Right lung (tissue), 5 donors: ENCODE results near the gene RAB36. TPM values are rescaled to one million over a fixed set of nuclear protein-coding genes. Genes with fewer than 3 reads are reported as not detected.

Experiments
- DNase-seq, 2 donors: peaks; one replicate each; pipeline ENCODE4 v3.0.0-alpha.2; 2013
- polyA plus RNA-seq, 5 donors: library from polyadenylated mRNA; unstranded; fragments of 120-200 nt; gene quantifications; one replicate each; pipeline versions ENCODE4 v1.2.1 to v1.2.3, GENCODE V29; 2013; ENCODE audit warnings: inconsistent platforms in 1 of 5, low replicate concordance in 1 of 5; ENCODE audit not compliant: insufficient read length in 5 of 5, insufficient read depth in 1 of 5

The RAB36 gene
- polyA plus RNA-seq, 5 donors, result 6.5 to 13.0 (median 9.6) TPM

DNA sequence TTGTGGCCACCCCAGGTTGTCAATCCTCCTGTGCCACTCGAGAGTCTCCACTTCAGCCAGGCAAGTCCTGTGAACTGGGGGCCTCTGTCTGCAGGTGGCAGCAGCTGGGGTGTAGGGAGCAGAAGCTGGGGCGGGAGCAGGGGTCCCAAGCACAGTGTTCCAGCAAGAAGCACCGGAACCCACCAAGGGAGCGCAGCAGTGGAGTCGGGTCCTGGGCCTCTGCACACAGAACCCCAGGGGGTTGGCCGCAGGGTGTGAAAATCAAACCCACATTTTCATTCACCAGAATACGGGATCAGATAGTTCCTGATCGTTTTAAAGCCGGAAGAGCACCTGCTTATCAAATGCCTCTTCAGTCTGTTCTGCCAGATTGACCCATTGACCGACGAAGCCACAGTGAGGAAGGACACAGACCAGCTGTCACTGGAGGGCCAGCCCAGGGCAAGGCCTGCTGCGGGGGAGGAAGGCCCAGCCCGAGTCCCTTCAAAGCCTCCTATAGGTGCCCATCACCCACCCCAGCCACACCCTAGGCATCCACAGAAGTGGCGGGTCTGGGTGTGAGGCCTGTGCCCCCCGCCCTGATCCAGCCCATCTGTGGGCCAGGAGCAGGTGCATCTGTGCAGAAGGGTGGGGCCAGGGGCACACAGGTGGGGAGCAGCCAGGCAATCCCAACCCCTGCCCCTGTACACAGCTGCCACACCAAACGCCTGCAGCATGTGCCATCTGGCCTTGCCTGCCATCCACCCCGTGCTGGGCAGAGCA is 37.6 kb upstream of the RAB36 start:
- no peak for DNase-seq

- no peak for DNase-seq
These were observed 36.8 kb upstream of the RAB36 start for GRCh38 chr22:23108249-23109078.

GRCh38 chr22:23109079-23109347 is 36.3 kb upstream of the RAB36 start:
- DNase-seq, result no peak

GRCh38 chr22:23109441-23109978 is 35.8 kb upstream of the RAB36 start:
- no peak for DNase-seq

- no peak for DNase-seq
These were observed 34.9 kb upstream of the RAB36 start for GRCh38 chr22:23110190-23110921.

DNA sequence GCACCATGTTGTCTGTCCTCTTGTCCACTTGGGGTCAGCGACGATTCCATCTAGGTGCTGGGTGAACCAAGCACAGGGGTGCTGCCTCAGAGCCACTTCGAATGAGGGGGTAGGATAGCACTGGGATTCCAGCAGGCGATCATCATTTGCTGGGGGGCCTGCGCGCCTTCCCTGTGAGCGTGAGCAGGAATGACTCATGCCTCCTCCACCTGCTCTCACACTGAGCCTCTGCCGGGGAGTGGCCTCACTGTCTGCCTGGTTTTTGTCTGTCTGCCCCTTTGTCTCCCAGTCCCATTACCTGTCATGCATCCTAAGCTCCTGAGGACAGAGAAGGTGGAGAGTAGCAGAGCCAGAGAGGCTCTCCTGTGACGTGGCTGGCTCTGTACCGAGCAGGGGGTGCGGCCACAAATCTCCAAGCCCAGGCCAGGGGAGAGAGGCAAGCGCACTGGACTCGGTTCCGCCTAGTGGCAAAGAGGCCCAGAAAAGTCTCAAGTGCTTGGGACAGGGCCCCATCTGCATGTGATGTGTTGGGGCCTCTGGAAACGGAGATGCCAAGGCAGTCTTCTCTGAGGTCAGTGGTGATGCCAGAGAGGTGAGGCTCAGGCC is 34.3 kb upstream of the RAB36 start:
- no peak for DNase-seq

- no peak for DNase-seq
These were observed 32.7 kb upstream of the RAB36 start for GRCh38 chr22:23112472-23113012.

- DNase-seq, result peak; percentile 42 to 58
These were observed 32.0 kb upstream of the RAB36 start for GRCh38 chr22:23113067-23113846.

DNA sequence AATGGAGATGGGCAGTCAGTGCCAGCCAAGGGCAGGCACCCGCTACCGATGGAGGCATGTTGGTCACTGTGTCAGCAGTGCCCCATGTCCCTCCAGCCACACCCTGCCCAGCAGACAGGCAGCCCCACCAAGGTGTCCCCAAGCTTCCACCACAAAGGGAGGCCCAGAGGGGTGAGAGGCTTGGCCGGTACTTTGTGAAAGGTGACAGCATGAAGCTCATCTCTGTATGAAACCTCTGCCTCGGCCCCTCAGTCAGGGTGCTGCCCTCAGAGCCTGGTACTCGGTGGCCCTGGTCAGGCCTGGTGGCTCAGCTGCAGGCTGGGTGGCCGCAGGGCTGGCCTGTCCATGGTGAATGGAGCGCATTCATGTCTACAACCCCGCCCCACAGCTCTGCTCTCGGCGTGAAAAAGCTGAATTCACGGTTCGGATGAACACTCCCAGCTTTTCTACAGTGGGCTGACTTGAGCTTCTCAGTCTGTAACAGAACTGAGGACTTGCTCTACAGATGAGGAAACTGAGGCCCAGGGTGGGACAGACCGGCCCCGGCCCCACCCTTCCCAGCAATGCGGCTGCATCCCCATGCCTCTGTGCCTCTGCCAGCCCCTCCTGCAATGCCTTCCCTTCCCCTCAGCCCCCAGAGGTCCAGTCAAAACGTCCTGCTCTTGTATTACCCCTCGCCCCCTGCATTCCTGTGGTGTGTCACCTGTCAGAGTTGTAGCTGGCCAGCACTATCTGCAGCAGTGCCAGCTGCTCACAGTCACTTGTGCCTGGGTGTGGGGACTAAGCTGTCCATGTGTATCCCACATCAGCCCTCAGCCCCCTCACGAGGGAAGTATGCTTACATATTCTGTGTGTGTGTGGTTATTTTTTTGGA is 31.2 kb upstream of the RAB36 start:
- no peak for DNase-seq

GRCh38 chr22:23114721-23115020 is 30.6 kb upstream of the RAB36 start:
- no peak for DNase-seq

GRCh38 chr22:23115369-23115768 is 29.9 kb upstream of the RAB36 start:
- DNase-seq, result no peak

DNA sequence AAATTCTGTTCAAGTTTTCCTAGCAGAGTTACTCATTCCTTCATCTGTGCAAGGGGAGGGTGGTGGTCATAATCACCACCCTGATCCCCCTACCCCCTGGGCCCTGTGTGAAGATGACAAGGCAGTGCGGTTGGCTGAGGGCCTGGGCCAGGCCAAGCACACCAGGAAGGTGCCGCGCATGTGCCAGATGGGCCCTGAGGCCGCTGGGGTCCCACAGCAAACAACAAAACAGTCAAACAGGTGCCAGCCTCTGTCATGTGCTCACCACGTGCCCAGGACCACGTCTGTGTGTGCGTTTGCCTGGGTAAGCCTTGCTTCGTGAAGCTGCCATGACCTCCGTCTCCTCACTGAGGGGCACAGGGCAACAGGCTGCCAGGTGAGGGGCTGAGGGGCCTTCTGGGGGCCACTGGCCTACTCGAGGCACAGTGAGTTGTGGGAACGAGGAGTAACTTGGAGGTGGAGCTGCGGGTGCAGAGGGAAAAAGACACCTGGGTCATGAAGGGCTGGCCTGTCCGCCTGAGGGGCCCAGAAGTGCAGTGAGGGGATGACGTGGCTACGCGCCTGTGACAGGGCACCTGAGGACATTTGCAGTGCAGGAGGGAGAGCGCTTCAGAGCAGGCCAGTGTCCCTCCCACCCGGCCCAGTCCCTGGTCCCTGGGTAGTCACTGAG is 29.3 kb upstream of the RAB36 start:
- DNase-seq, result no peak

- DNase-seq, result no peak
These were observed 28.6 kb upstream of the RAB36 start for GRCh38 chr22:23116506-23117263.

DNA sequence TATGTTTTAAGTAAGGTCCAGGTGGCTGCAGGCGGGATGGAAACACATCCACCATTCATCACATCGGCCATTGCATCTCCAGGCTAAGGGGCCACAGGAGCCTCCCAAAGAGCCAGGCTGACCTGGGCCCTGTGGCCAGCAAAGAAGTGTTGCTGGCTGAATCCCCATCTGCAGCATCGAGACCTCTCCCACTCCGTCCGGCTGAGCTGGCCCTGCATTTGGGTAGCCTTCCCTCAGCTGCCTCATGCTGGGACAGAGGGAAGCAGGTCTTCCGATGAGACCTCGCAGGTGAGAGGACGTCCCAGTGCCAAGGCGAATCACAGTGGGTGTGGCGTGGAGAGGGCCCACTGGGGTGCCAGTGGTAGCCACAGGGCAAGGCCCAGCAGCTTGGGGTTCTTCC is 28.0 kb upstream of the RAB36 start:
- no peak for DNase-seq

DNA sequence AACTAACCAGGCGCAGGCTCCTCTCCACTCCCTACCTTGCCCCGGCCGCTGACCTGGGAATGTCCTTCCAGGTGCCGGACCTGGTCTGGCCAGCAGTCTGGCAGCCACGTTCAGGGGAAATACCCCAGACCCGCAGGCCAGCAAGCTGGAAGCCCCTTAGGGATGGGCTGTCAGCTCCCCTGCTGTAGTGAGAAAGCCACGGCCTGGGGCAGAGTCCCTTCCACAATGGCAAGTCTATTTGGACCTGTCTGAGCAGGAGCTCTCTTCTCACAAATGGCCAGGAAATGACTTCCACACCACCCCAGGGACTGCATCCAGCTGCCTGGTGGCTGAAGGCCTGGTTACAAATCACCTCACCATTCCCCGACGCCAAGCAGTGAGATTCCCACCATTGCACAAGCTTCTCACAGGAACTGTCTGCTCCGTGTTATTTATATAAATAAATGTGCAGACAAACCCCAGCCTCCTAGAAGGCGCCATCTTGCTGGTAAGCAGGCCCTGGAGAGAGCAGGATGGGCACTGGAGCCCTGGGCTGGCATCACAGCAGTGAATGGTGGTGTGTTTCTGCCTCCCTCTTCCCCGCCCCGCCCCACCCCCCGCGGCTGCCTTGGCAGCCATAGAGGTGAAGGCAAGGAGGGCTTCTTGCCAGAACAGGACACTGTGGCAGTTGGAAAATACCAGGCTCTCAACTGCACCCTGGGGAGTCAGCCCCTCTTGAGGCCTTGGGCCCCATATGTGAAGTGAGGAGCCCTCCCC is 27.2 kb upstream of the RAB36 start:
- DNase-seq, result no peak

DNA sequence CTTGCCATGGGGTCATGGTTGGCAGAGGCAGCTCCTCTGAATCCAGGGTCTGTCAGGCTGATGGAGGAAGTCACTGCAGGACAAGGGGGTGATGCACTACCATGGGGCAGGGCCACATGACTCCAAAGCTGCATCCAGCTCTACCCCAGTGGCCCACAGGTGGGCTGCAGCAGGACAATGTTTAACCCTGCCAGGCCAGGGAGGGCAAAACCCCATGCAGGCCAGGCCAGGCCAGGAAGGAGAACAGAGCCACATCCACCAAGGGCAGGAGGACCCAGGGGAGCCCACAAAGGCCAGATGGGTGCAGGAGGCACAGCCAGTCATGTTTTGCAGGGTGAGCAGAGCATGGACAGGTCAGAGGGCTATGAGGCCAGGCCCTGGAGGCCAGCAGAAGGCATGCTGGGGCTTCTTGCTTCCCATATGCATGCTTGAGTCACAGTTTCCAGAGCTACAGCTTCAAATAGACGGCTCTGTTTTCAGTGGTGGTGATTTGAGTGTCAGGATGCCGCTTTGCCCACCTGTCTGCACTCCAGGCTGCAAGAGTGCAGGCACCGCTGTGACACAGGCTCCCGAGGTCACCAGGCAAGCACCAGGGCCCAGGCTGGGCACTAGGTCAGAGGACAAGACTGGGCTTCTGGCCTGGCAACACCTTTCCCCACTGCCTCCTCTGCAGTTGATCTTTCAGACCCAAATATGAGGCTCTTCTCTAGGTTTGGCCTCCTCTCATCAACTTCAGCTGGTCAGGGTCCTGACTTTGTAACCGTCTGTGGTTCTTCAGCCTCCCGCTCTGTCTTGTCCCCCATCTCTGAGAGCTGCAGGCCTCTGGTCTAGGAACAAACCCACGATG is 26.4 kb upstream of the RAB36 start:
- DNase-seq, result no peak
